Skeletal muscle tissue (tissue), 4 donors: ENCODE results near the gene CUL5. TPM values are rescaled to one million over a fixed set of nuclear protein-coding genes. Genes with fewer than 3 reads are reported as not detected.
A peak's percentile ranks its signal among the peaks of the same experiment; 100 is the strongest.

ENCODE experiments used
- H3K27ac ChIP-seq: one replicate; pipeline ENCODE4 v1.7.0; 2013; ENCODE audit warnings: mild to moderate bottlenecking, low read depth, low read length, inconsistent platforms
- H3K27me3 ChIP-seq, 3 donors: one replicate each; pipeline ENCODE4 v1.7.0; 2013; ENCODE audit warnings: low read length in 3 of 3; ENCODE audit not compliant: control insufficient read depth in 3 of 3, insufficient read depth in 3 of 3
- H3K36me3 ChIP-seq, 3 donors: one replicate each; pipeline ENCODE4 v1.7.0; 2013; ENCODE audit warnings: low read length in 3 of 3; ENCODE audit not compliant: control insufficient read depth in 3 of 3, insufficient read depth in 3 of 3
- H3K4me1 ChIP-seq, 3 donors: one replicate each; pipeline ENCODE4 v1.7.0; 2013; ENCODE audit warnings: low read length in 3 of 3, mild to moderate bottlenecking in 3 of 3; ENCODE audit not compliant: control insufficient read depth in 3 of 3, insufficient read depth in 3 of 3
- H3K4me3 ChIP-seq, 3 donors: one replicate each; pipeline ENCODE4 v1.7.0; 2013; ENCODE audit warnings: low read length in 3 of 3
- H3K9ac ChIP-seq, 3 donors: one replicate each; pipeline ENCODE4 v1.7.0; 2013; ENCODE audit warnings: low read length in 3 of 3, mild to moderate bottlenecking in 3 of 3, moderate library complexity in 2 of 3, low read depth in 1 of 3
- H3K9me3 ChIP-seq, 3 donors: one replicate each; pipeline ENCODE4 v1.7.0; 2013; ENCODE audit warnings: low read length in 3 of 3; ENCODE audit not compliant: control insufficient read depth in 3 of 3
- total RNA-seq: library from RNA; depleted of rRNA; stranded (reverse); fragments of >200 nt; gene quantifications from one replicate; pipeline ENCODE4 v1.2.3, GENCODE V29; 2014
- donor health status: Osteomylitis.

The CUL5 gene
- total RNA-seq, result 36.0 TPM

DNA sequence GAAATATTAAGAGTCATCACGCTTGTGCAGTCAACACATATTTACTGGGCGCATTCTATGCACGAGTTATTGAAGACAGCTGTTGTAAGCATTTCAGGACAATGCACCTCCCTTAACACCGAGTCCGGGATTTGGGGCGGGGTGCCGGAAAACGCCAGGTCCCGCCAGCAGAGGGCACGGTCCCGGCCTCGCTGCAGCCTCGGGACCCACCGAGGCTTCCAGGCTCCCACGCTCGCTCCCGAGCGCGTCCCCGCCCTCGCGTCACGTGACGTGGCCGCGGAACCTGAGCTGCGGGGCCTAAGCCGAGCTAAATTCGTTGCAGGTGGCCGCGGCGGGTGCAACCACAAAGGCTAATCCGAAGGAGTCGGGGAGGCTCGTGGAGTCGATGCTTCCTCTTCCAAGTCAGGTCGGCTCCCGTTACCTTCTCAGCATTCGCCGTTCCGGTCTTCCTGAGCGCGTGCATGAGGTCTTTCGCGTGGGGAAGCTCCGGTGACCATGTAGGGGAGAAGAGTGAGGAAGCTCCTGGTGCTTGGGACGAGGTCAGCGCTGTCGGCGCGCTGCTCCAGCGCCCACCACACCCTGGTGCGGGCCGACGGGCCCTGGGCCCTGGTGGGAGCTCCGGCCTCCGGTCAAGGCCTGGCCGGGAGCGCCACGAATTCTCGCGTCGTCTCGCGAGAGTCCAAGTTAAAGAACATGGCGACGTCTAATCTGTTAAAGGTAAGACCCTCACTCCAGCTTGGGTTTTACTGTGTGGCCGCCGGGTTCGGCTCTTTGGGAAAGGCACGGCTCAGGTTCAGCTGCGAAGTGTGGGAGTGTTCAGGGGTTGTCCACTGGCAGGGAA, at the start of gene CUL5:
CUL5 (plus strand) TSS at position 243 of the 841 bp plus-strand sequence; CDS start at position 694, 451 bp downstream.
- Histone ChIP-seq H3K4me1 (peaks cover 9 to 27% (median 27%) of the 10 kb centered on the region in 3 donors), H3K36me3 (peaks cover 0 to 5% (median 0%) of the 10 kb centered on the region in 3 donors), H3K9me3 (no peaks in the 10 kb centered on the region), H3K27me3 (no peaks in the 10 kb centered on the region), H3K4me3 (peak within 1 kb of the TSS; percentile 93 to 100 (median 95)), H3K27ac (peak within 1 kb of the TSS; percentile 92), H3K9ac (peak within 1 kb of the TSS; percentile 100)

DNA sequence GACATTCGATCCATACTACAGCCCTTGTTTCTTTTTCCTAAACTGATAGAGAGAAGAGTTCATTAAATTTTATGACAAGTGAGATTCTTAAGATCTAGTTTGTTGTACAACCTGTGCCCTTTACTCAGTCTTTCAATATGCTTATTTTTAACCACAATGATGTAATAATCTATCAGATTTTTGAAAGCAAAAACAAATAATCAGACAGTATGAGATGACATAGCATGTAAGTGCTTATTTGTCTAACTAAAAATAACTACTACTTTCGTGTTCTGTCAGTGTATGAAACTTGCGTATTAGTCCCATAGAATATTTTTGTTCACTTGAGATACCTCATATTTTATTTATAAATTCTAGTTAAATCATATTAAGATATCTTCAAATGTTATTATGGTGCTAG, 47.2 kb upstream of the CUL5 start:
- Histone ChIP-seq H3K9me3 (no peaks in the 10 kb centered on the region), H3K27me3 (no peaks in the 10 kb centered on the region), H3K36me3 (no peaks in the 10 kb centered on the region), H3K4me3 (no peak overlapping the region), H3K4me1 (peaks cover 0 to 3% (median 0%) of the 10 kb centered on the region in 3 donors), H3K9ac (no peak overlapping the region), H3K27ac (no peak overlapping the region)

DNA sequence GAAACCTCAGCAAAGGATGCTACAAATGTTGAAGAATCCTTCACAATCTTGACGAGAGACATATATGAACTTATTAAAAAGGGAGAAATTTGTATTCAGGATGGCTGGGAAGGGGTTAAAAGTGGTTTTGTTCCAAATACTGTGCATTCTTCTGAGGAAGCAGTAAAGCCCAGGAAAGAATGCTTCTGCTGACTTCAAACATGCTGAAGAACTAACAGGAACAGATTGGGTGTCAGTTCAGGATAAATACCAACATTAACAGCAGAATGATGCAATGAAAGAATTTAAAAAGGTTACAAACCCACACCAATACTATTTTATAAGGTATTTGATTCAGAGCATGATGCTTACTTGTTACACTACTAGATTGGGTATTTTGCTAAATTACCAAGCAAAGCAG, 46.5 kb upstream of the CUL5 start:
- Histone ChIP-seq H3K4me3 (no peak overlapping the region), H3K27ac (no peak overlapping the region), H3K27me3 (no peaks in the 10 kb centered on the region), H3K9ac (no peak overlapping the region), H3K9me3 (no peaks in the 10 kb centered on the region), H3K4me1 (no peaks in the 10 kb centered on the region), H3K36me3 (no peaks in the 10 kb centered on the region)

DNA sequence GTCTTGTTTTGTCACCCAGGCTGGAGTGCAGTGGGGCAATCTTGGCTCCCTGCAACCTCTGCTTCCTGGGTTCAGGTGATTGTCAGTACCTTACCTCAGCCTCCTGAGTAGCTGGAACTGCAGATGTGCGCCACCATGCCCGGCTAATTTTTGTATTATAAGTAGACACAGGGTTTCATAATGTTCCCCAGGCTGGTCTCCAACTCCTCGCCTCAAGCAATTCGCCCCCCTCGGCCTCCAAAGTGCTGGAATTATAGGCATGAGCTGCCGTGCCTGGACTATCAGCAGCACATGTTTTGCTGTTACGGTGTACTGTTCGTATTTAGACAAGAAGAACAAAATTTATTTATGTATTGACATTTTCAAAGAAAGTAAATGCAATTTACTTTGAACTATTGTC, 45.6 kb upstream of the CUL5 start:
- H3K9ac ChIP-seq, result no peak overlapping the region
- H3K27ac ChIP-seq, result no peak overlapping the region
- H3K9me3 ChIP-seq, result no peaks in the 10 kb centered on the region
- no peaks in the 10 kb centered on the region for H3K36me3 ChIP-seq
- H3K27me3 ChIP-seq, result no peaks in the 10 kb centered on the region
- no peaks in the 10 kb centered on the region for H3K4me1 ChIP-seq
- H3K4me3 ChIP-seq, result no peak overlapping the region

DNA sequence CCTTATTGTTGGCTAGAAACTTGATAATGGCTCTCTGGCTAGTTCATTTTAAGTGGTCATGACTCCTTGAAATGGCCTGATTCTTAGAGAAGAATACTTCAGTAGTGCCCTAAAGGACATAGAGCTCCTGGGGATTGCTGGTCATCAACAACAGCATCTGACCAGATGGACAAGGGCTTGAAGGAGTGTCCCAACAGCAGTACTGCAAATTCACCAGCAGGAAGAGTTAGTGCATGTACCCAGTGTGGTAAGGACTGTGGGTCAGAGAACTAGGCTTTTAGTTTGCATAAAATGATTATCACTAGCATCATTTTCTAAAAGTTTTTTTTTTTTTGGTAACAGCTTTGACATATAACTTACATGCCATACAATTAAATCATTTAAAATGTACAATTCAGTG, 39.5 kb upstream of the CUL5 start:
- Histone ChIP-seq H3K27me3 (no peaks in the 10 kb centered on the region), H3K4me1 (peaks cover 0 to 7% (median 0%) of the 10 kb centered on the region in 3 donors), H3K9me3 (no peaks in the 10 kb centered on the region), H3K36me3 (no peaks in the 10 kb centered on the region), H3K4me3 (no peak overlapping the region), H3K9ac (no peak overlapping the region), H3K27ac (no peak overlapping the region)

DNA sequence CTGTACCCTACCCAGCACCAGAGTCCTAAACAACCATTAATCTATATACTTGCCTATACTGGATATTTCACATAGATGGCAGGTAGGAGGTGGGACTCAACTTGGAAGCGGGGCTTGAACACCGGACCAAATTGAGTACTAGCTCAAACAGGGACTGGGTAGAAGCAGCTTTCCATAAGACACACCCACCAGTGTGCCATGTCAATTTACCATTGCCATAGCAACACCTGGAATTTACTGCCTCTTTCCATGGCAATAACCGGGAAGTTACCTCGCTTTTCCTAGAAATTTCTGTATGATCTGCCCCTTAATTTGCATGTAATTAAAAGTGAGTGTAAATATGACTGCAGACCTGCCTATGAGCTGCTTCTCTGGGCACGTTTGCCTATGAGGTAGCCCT, 38.6 kb upstream of the CUL5 start:
- no peak overlapping the region for H3K4me3 ChIP-seq
- H3K9ac ChIP-seq, result no peak overlapping the region
- H3K36me3 ChIP-seq, result no peaks in the 10 kb centered on the region
- peaks cover 0 to 7% (median 0%) of the 10 kb centered on the region in 3 donors for H3K4me1 ChIP-seq
- H3K27ac ChIP-seq, result no peak overlapping the region
- no peaks in the 10 kb centered on the region for H3K9me3 ChIP-seq
- no peaks in the 10 kb centered on the region for H3K27me3 ChIP-seq

- Histone ChIP-seq H3K36me3 (no peaks in the 10 kb centered on the region), H3K27ac (no peak overlapping the region), H3K9me3 (no peaks in the 10 kb centered on the region), H3K4me3 (no peak overlapping the region), H3K9ac (no peak overlapping the region), H3K4me1 (peaks cover 0 to 7% (median 0%) of the 10 kb centered on the region in 3 donors), H3K27me3 (no peaks in the 10 kb centered on the region)
These were observed 35.1 kb upstream of the CUL5 start for GRCh38 chr11:107973641-107974040.

- Histone ChIP-seq H3K36me3 (no peaks in the 10 kb centered on the region), H3K27ac (no peak overlapping the region)
These were observed 20.1 kb upstream of the CUL5 start for GRCh38 chr11:107988397-107989158.

DNA sequence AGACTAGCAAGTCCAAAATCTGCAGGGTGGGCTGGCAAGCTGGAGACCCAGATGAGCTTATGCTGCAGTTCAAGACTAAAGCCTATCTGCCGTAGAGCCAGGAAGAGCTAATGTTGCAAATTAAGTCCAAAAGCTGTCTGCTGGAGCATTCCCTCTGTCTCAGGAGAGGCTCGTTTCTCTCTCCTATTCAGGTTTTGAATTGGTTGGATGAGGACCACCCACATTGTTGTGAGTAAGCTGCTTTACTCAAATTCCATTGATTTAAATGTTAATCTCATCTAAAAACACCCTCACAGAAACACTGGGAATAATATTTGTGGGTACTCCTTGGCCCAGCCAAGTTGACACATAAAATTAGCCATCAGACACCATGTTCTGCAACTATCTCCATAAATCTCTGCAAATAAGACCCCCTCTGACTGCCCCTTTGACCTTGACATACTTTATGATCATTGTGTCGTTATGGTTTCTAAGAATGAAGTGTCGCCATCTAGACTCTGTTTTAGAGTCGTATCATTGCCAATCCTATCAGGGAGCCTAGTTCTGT, 16.8 kb upstream of the CUL5 start:
- H3K9me3 ChIP-seq, result no peaks in the 10 kb centered on the region
- no peaks in the 10 kb centered on the region for H3K27me3 ChIP-seq
- no peaks in the 10 kb centered on the region for H3K36me3 ChIP-seq

More at GRCh38 chr11:107988397-107989158, 20.1 kb upstream of the CUL5 start:
- Histone ChIP-seq H3K27me3 (no peaks in the 10 kb centered on the region), H3K9me3 (no peaks in the 10 kb centered on the region), H3K9ac (no peak overlapping the region), H3K4me3 (no peak overlapping the region), H3K4me1 (no peaks in the 10 kb centered on the region)

More for the DNA sequence above, 16.8 kb upstream of the CUL5 start:
- Histone ChIP-seq H3K4me3 (no peak overlapping the region), H3K27ac (no peak overlapping the region), H3K4me1 (no peaks in the 10 kb centered on the region), H3K9ac (no peak overlapping the region)
